Upper lobe of left lung (tissue), 4 donors: ENCODE data around the gene RRP1B.

ENCODE experiments used
- CTCF ChIP-seq, 6 experiments: fragments of 450-650 bp in 4 of 6; fragments of 200-600 bp in 2 of 6; sonication (generic) in 2 of 6; IDR thresholded peaks; one replicate each; pipeline ENCODE4 v1.5.1; 2016 to 2019; ENCODE audit warnings: antibody characterized with exemption in 6 of 6
- EP300 ChIP-seq, 4 donors: sonication (generic); formaldehyde crosslinking; IDR thresholded peaks; one replicate each; pipeline ENCODE4 v1.5.1; 2017; ENCODE audit warnings: antibody characterized with exemption in 4 of 4, control low read depth in 2 of 4
- POLR2AphosphoS5 ChIP-seq, 2 donors: sonication (generic); formaldehyde crosslinking; IDR thresholded peaks; one replicate each; pipeline ENCODE4 v1.5.1; 2017; ENCODE audit warnings: antibody characterized with exemption in 2 of 2

- TF ChIP-seq CTCF (IDR thresholded peaks at IDR 0.05) (no peak), POLR2AphosphoS5 (IDR thresholded peaks at IDR 0.05) (no peak), EP300 (IDR thresholded peaks at IDR 0.05) (no peak)
Observed at GRCh38 chr21:43692949-43693348, 33.6 kb downstream of the RRP1B start.
